GM23338 (cell line): Measurements from ENCODE around the gene GRIK1.

Experiments used
- CTCF ChIP-seq, 2 experiments: fragments of 200-600 bp in 1 of 2; sonication (generic) in 1 of 2; conservative IDR thresholded peaks; 2 replicates each; pipeline versions ENCODE4 v1.5.1 to v1.6.1; 2016 to 2017; ENCODE audit warnings: antibody characterized with exemption in 2 of 2, low read depth in 2 of 2, mild to moderate bottlenecking in 2 of 2, moderate library complexity in 1 of 2
- EZH2 ChIP-seq: fragments of 200-600 bp; sonication (generic); IDR thresholded peaks from one replicate; pipeline ENCODE4 v1.8.0; 2017; ENCODE audit warnings: antibody characterized with exemption, mild to moderate bottlenecking, low read depth; ENCODE audit not compliant: unreplicated experiment
- NANOG ChIP-seq: IDR thresholded peaks from 2 replicates; pipeline ENCODE4 v1.6.1; 2016; ENCODE audit warnings: antibody characterized with exemption, borderline replicate concordance
- POLR2AphosphoS5 ChIP-seq: IDR thresholded peaks from 2 replicates; pipeline ENCODE4 v1.6.1; 2016; ENCODE audit warnings: antibody characterized with exemption, low read depth

GRCh38 chr21:29645666-29646553, 293.9 kb downstream of the GRIK1 start:
- TF ChIP-seq POLR2AphosphoS5: no peak
- TF ChIP-seq CTCF (conservative IDR thresholded peaks at IDR 0.05; ENCODE audit: low read depth in 2 of 2): no peak
- TF ChIP-seq NANOG: no peak
- TF ChIP-seq EZH2: no peak
